NCI-H1436 (cell line): Measurements from ENCODE around the gene TEDC2.
"Not testable (repeated sequence)": the region's sequence is repeated elsewhere in the genome, so short reads cannot be mapped to it uniquely, and the experiment has no call there.

Experiments
- DNase-seq: peaks from one replicate; lab custom pipeline; 2025; lab: John Stamatoyannopoulos, UW

TEDC2 gene

GRCh38 chr16:2438121-2438520, 21.8 kb upstream of the TEDC2 start:
- no peak for DNase-seq

- no peak for DNase-seq
Measured at GRCh38 chr16:2439598-2439997, 20.3 kb upstream of the TEDC2 start.

- DNase-seq, result not testable (repeated sequence)
Measured at GRCh38 chr16:2441143-2441804, 18.6 kb upstream of the TEDC2 start.

- DNase-seq, result no peak
Measured at GRCh38 chr16:2443555-2443954, 16.4 kb upstream of the TEDC2 start.

GRCh38 chr16:2447920-2448583, 11.9 kb upstream of the TEDC2 start:
- no peak for DNase-seq

GRCh38 chr16:2449118-2449517, 10.8 kb upstream of the TEDC2 start:
- DNase-seq, result no peak

GRCh38 chr16:2450535-2450934, 9.4 kb upstream of the TEDC2 start:
- DNase-seq, result no peak

GRCh38 chr16:2450975-2451381, 8.9 kb upstream of the TEDC2 start:
- no peak for DNase-seq

GRCh38 chr16:2451851-2452320, 8.0 kb upstream of the TEDC2 start:
- no peak for DNase-seq

- DNase-seq, result no peak
Measured at GRCh38 chr16:2452650-2453049, 7.3 kb upstream of the TEDC2 start.

GRCh38 chr16:2455081-2455845, 4.6 kb upstream of the TEDC2 start:
- no peak for DNase-seq

- DNase-seq, result no peak
Measured at GRCh38 chr16:2456551-2457153, 3.3 kb upstream of the TEDC2 start.

- DNase-seq, result no peak
Measured at GRCh38 chr16:2457267-2457666, 2.6 kb upstream of the TEDC2 start.

GRCh38 chr16:2457946-2458345, 2.0 kb upstream of the TEDC2 start:
- DNase-seq, result no peak

- DNase-seq, result peak; percentile 10
Measured at GRCh38 chr16:2458887-2459646, 842 bp upstream of the TEDC2 start.

- no peak for DNase-seq
Measured at GRCh38 chr16:2460391-2460713, 443 bp downstream of the TEDC2 start.

- DNase-seq, result no peak
Measured at GRCh38 chr16:2460916-2461315, 1.0 kb downstream of the TEDC2 start.

- no peak for DNase-seq
Measured at GRCh38 chr16:2462031-2462866, 2.3 kb downstream of the TEDC2 start.

- DNase-seq, result no peak
Measured at GRCh38 chr16:2464333-2464732, 4.4 kb downstream of the TEDC2 start.

GRCh38 chr16:2465653-2466415, 5.9 kb downstream of the TEDC2 start:
- DNase-seq, result peak; percentile 17
